ENCODE data around the gene PSMA5.
"Not testable (repeated sequence)": the region's sequence is repeated elsewhere in the genome, so short reads cannot be mapped to it uniquely, and the experiment has no call there.

The PSMA5 gene

DNA sequence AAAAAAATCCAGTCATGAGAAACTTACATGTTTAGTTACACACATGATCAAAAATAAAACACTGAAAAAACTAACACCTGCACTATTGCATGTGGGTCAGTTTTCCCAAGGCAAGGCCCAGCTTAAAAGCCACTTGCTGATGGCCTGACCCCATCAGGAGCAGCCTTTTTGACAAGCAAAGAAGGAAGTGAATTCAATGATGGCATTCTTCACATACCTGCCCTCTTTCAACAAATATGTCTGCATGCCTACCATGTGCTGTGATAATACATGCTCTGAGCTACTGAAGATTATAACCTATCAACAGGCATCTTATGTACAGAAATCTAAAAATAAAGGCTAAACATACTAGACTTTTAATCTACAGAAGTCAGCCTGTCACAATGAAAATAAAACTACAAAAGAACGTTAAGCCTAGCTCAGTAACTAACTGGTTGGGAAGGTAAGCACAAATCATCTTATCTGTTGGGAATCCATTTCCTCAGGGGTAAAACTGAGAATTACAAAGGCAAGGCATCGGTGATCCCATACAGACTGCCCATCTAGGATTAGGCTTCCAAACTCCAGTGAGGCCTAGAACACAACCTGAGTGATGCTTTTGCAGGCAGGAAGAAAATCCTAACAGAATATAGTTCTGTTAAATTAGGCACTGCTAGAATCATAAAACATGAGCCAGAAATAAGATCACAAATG lies 43.0 kb downstream of the PSMA5 start:
- TF ChIP-seq, protein P1, sequence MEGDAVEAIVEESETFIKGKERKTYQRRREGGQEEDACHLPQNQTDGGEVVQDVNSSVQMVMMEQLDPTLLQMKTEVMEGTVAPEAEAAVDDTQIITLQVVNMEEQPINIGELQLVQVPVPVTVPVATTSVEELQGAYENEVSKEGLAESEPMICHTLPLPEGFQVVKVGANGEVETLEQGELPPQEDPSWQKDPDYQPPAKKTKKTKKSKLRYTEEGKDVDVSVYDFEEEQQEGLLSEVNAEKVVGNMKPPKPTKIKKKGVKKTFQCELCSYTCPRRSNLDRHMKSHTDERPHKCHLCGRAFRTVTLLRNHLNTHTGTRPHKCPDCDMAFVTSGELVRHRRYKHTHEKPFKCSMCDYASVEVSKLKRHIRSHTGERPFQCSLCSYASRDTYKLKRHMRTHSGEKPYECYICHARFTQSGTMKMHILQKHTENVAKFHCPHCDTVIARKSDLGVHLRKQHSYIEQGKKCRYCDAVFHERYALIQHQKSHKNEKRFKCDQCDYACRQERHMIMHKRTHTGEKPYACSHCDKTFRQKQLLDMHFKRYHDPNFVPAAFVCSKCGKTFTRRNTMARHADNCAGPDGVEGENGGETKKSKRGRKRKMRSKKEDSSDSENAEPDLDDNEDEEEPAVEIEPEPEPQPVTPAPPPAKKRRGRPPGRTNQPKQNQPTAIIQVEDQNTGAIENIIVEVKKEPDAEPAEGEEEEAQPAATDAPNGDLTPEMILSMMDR (IDR thresholded peaks at IDR 0.05; ENCODE audit: low read depth, low read length), result no peak
- DNase-seq (ENCODE audit: extremely low read depth, low read depth), result no peak

DNA sequence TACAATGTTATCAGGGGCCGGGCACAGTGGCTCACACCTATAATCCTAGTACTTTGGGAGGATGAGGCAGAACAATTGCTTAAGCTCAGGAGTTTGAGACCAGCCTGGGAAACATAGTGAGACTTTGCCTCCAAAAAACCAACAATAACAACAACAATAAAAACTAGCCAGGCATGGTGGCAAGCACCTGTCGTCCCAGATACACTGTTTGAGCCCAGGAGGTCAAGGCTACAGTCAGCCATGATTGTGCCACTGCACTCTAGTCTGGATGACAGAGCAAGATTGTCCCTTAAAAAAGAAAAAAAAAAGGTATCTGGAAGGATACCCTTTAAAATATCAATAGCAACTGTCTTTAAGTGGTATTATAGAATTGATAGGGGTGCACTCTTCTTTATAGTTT lies 44.7 kb downstream of the PSMA5 start:
- DNase-seq (ENCODE audit: extremely low read depth, low read depth), result no peak
- TF ChIP-seq, protein P1 (IDR thresholded peaks at IDR 0.05; ENCODE audit: low read depth, low read length), result no peak

DNA sequence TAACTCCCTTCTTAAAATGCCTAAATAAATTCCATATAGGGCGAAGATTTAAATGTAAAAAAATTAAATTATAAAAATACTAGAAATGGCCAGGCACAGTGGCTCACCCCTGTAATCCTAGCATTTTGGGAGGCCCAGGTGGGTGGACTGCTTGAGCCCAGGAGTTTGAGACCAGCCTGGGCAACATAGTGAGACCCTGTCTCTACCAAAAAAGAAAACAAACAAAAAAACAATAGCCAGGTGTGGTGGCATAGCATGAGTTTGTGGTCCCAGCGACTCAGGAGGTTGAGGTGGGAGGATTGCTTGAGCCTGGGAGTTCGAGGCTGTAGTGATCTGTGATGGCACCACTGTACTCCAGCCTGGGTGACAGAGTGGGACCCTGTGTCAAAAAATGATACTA lies 46.3 kb downstream of the PSMA5 start:
- DNase-seq (ENCODE audit: extremely low read depth, low read depth), result no peak
- TF ChIP-seq, protein P1 (IDR thresholded peaks at IDR 0.05; ENCODE audit: low read depth, low read length), result no peak

DNA sequence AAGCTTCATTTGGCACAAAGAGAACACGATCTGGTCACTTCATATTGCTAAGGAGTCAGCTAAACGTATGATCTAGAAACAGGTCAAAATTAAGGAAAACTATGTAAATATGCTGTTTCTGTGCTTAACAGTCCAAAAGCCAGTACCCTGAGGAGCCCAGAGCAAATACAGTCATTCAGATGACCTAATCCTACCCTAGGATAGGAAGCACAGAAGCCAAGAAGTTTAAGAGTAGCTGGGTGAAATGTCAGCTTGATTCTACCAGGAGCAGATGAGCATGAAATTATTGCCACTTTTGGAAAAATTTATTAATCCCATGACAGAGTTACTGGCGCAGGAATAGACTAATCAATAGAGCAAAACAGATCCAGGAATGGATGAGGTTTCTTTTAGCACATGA lies 46.8 kb downstream of the PSMA5 start:
- TF ChIP-seq, protein P1 (IDR thresholded peaks at IDR 0.05; ENCODE audit: low read depth, low read length), result no peak
- DNase-seq (ENCODE audit: extremely low read depth, low read depth), result no peak

DNA sequence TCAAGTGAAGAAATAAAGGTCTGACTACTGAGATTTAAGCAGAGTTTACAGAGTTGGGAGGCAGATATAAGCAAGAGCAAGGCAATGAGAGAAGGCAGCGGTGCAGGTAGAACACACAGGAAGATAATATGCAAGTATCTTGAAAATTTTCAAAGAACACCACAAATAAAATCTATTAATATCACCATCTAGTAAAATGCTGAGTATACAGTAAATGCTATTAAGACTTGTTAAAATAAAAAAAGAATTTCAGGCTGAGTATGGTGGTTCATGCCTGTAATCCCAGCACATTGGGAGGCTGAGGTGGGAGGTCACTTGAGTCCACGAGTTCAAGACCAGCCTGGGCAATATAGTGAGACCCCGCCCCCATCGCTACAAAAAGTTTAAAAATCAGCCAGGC lies 48.5 kb downstream of the PSMA5 start:
- TF ChIP-seq, protein P1 (IDR thresholded peaks at IDR 0.05; ENCODE audit: low read depth, low read length), result no peak
- DNase-seq (ENCODE audit: extremely low read depth, low read depth), result no peak

DNA sequence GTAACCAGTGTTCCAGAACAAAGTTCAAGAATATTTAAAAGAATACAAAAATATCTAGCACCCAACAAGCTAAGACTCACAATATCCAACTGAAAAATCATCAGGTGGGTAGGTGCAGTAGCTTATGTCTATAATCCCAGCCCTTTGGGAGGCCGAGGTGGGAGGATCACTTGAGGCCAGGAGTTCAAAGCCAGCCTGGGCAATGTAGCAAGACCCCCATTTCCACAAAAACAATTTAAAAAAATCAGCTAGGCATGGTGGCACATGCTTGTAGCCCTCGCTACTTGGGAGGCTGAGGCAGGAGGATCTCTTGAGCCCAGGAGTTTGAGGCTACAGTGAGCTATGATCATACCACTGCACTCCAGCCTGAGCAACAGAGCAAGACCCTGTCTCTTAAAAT lies 52.6 kb downstream of the PSMA5 start:
- DNase-seq (ENCODE audit: extremely low read depth, low read depth), result not testable (repeated sequence)

DNA sequence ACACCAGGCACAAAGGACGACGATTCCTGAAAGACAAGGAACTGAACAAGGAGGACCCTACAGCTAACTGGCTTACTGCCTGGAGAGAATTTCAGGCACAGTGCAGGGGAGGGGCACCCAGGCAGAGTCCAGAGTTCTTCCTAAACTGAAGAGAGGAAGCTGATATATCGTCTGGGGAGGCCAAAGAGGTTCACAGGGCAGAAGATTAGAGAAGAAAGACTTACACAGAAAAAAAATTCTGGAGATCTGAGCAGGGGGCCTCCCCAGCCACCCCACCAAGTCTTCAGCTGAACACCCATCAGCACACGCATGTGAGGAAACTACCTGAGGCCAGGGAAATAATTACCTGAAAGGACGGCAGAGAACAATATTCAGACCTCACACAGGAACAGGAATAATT lies 53.1 kb downstream of the PSMA5 start:
- TF ChIP-seq, protein P1 (IDR thresholded peaks at IDR 0.05; ENCODE audit: low read depth, low read length), result no peak
- no peak for DNase-seq (ENCODE audit: extremely low read depth, low read depth)

DNA sequence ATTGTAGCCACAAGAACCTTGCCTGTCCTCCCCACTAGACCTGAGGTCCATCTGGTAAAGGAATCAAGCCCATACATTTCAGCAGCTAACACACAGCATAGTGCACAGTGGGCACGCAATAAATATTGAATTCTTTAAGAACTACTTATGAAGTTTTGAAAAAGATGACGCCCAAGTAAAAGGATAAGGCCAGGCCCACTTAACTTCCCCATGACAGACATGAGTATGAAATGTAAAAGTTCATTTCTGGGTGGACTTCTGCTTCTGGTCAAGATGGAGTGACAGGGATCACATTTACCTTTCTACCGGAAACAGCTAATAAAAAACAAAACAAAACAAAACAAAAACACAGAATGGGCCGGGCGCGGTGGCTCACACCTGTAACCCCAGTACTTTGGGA lies 54.0 kb downstream of the PSMA5 start:
- no peak for DNase-seq (ENCODE audit: extremely low read depth, low read depth)
- TF ChIP-seq, protein P1 (IDR thresholded peaks at IDR 0.05; ENCODE audit: low read depth, low read length), result no peak

Measured in AG09319 (cell line).